Inflammatory macrophage (primary cell): ENCODE results near the gene HOXB5.

Experiments
- DNase-seq, 2 donors: peaks; one replicate each; pipeline ENCODE4 v3.0.0-alpha.2; 2020 to 2022

Gene HOXB5

GRCh38 chr17:48615963-48616716 is 22.6 kb upstream of the HOXB5 start:
- DNase-seq, result no peak

GRCh38 chr17:48615047-48615962 is 21.7 kb upstream of the HOXB5 start, which contains the start of gene HOXB8:
Gene HOXB8 (minus strand): TSS chr17:48615292. CDS start chr17:48614704, 588 bp downstream.
- no peak for DNase-seq

- DNase-seq, result no peak
These were observed 20.5 kb upstream of the HOXB5 start for GRCh38 chr17:48613862-48614694.

DNA sequence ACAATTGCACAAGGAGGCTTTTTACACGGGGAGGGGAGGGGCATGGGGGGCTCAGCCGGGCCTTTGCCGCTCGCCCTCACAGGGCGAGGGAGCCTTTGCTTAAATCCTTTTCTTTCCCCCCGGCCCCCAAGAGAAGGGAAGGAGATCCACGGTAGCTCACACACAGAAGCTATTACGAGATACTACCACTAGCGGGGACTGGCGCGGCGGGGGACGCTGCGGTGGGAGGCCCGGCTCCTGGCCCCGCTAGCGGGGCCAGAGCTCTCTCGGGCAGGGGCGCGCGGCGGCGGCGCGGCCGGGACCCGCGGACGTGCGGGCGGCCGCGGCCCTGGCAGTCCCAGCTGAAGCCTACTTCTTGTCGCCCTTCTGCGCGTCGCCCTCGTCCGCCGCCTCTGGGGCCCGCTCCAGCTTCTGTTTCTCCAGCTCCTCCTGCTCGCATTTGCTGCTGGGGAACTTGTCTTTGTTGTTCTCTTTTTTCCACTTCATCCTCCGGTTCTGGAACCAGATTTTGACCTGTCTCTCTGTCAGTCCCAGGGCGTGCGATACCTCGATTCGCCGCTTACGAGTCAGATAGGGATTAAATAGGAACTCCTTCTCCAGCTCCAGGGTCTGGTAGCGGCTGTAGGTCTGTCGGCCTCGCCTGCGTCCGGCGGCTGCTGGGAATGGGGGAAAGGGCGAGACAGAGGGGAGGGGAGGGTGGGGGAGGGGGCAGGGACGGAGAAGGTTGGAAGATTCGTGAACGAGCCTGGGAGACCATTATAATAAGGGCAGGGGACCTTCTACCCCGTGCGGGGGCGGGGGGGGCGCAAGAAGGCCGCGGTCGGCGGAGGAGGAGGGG is 19.5 kb upstream of the HOXB5 start:
- DNase-seq, result peak; percentile 30 to 37

DNA sequence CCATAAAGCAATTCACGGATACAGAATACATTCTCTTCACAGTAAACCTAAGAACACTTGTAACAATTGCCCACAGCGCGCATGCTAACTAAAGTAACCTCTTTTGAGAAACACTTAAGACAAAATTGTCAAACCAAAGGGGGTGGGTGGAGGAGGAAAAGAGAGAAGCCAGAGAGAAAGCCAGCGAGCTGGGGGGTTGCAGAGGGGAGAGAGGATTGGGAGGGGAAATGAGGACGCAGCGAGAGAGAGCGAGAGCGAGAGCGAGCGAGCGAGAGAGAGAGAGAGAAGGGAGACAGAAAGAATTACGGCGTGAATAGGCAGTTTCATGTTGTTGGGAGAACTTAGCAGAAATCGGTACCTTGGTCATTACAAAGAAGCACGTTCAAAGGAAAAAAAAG is 18.9 kb upstream of the HOXB5 start:
- DNase-seq, result no peak

GRCh38 chr17:48611681-48612455 is 18.3 kb upstream of the HOXB5 start:
- no peak for DNase-seq

DNA sequence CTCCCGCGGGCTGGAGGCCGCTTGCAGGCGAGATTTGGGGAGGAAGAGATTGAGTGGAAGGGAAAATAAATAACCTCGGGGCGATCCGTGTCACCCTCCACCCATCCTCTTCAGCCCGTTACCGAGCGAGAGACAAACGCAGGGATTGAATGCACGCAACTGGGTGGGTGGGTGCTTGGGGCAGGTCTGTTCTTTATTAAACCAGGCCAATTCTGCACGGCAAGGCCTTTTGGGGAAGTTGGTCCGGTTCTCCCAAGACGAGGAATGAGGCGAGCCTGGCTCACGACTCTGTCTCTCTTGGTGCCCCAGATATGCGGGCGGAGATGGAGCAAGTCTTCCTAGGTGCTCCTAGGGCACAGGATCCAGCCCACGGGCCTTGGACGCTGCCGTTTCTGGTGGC is 17.6 kb upstream of the HOXB5 start:
- peak in 1 of 2 donors; percentile 25 for DNase-seq

DNA sequence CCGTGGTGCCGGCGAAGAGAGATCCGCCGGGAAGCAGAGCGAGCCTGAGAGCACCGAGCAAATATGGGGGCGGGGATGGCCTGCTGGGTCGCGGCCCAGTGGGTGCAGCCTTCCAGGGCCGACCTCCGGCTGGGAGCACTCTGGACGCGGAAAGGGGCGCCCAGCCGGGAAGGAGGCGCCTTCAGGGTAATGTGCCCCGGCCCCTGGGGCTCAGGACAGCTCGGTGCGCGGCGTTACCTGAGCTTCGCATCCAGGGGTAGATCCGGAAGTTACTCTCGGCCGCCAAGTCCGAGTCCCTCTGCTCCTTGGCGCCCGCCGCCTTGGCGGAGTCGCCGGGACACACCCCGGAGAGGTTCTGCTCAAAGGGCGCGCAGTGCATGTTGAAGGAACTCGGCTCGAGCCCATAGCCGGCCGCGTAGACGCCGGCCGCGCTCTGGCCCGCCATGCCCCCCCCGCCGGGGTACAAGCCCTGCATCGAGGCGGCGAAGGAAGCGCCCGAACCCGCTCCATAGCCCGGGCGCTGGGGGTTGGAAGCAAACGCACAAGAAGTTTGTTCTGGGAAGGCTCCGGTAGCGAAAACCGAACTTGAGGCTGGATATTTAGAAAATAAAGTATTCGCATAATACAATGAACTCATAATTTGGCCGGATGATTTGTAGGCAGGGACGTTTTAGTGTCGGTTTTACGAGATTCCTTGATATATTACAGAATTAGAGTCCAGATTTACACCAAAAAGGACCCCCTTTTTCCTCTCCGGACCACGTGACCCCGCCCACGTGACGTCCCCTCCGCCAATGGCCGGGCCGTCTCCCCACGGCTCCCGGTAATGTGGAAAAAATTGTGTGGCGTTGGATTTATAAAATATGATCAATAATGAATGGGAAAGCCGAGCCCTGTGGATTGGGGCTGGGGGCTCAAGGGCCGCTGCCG is 17.0 kb upstream of the HOXB5 start, which contains the start of gene HOXB7:
Gene HOXB7, minus strand, starts transcription at position 736 of the 930 bp plus-strand sequence. Its CDS starts 99 bp downstream, at position 637.
- DNase-seq, result peak; percentile 23

GRCh38 chr17:48609759-48610281 is 16.2 kb upstream of the HOXB5 start:
- no peak for DNase-seq

- DNase-seq, result no peak
These were observed 15.5 kb upstream of the HOXB5 start for GRCh38 chr17:48609033-48609432.

- DNase-seq, result no peak
These were observed 14.9 kb upstream of the HOXB5 start for GRCh38 chr17:48608494-48608834.

DNA sequence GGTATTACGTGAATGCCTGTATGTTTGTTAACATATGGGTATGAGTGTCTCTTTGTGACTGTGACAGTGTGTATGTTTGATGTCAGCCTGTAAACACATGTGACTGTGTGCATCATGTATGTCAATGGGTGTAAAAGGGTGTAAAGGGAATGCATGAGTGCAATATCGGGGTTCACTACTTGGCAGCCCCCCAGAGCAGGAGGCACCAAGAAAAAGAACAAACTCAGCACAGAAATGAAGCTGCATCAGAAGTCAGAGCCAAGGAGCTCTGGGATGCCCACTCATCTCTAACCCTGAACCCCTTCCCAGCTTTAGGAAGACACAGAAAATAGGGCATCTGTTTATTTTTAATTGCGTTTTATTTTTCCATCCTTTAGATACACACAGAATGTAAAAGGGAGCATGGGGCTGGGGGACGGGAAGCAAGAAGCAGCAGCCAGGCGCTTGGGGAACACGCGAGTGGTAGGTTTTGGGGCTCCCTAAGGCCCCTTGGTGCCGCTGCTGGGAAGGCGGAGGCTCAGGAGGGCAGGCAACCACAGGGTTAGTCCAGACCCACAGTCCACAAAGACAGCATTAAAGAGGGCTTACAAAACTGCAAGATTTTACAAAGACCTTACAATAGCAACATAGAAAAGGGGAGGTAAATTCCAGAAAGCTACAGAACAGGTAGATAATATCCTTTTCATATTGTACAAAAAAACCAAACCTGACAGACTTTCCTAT is 13.5 kb upstream of the HOXB5 start:
- DNase-seq, result no peak

DNA sequence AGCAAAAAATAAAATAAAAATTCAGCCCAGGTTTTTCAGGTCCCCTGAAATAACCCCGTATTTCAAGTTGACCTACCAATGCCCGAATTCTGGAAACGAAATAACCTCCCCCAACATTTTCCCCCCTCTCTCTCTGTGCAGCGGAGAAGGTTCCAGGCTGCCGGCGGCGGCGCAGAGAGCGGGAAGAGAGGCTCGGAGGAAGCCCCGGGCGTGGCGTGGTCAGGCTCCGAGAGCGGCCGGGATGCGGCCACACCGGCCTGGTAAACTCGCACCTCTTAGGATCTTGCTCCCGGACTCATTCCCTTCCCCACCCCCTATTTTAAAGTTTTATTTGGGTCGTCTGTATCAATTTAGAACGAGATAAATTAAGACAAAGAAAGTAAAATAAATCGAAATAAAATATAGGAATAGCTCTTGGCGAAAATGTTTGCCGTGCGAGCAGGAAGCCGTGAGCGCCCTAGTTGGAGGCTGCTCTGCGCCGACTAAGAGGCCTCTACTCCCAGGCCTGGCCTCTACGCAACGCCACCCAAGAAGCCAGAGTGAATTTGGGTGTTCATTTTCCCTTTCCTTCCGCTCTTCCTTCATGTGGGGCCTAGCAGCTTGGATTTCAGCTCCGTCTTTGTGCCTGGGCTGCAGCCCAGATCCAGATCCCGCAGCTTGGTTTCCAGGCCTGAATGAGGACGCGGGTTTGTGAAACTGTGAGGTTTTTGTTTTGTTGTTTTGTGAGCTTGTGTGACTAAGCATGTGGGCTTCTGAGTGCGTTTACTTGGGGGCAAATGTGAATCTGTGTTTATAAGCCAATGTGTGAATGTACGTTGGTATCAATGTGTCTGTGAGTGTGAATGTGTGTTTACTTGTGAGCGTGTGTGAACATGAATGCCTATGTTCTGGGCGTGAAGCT is 12.7 kb upstream of the HOXB5 start:
- DNase-seq, result no peak

- no peak for DNase-seq
These were observed 11.9 kb upstream of the HOXB5 start for GRCh38 chr17:48605409-48605919.

DNA sequence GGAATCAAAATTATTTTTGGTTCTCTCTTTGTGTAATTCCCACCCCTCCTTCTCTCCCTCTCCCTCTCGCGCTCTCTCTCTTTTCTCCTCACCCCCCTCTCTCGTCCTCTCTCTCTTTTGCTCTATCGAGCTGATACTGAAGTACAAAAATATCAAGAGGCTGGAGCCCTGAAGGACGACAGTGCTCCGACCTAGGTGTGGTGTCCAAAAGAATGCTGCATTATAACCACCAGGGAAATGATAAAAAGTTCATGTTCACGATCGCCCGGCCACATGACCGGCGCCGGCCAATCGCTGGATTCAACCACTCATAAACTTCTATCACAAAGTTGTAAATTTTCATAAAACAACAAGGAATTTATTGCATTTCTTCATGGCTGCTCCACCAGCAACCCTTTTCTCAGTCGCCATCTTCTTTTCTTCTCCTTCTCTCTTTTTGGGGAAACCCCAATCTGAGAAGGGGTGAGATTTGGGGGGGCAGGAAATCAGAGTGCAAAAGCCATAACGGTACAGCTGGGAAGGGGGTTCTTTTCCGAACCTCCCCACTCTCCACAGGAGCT is 11.3 kb upstream of the HOXB5 start, which contains the start of gene HOXB6:
Gene HOXB6, minus strand, starts transcription at position 217 of the 560 bp plus-strand sequence. CDS start 6,836 bp downstream, outside the sequence.
- no peak for DNase-seq

DNA sequence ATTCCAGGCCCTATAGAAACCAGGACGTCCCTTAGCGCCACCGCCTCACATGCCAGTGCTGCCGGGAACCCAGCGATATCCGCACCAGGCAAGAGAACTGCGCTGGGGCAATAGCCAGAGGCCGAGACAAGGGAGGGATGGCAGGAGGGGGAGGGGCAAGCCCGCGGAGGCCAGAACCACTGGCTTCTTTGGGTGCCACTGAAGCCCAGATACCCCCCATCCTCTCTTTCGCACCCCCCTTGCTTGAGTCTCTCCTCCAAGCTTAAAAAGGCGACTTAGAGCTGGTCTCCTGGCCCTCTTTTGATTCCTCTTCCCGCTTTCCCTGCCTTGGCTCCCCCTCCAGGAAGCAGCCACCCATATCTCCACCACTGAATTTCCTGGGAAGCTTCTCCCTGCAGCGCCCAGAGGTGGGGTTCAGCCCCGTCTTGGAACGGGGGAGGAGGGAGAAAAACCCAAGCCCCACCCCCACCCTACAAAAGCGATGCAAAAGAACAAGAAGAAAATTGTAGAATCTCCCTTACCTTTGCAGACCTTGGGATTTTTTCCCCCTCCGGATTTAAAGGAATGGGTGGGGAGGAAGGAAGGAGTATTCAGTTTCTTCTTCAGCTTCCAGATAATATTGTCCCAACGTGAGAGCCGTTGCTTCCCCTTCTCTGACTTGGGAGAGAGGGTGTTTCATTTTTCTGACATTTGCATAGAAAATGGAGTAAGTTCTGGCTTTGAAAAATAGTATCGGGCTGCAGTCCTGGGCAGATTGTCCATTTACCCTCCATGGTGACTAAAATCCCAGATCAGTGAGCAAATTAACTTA is 10.6 kb upstream of the HOXB5 start:
- no peak for DNase-seq
